WERI-Rb-1 (cell line): ENCODE data around the gene NDUFA6.

Source experiments
- DNase-seq: peaks from one replicate; pipeline ENCODE4 v3.0.0-alpha.2; 2020
- H3K27ac ChIP-seq: fragments of 250-450 bp; sonication (Bioruptor Pico); 2 replicates; pipeline ENCODE4 v1.5.1; 2020; ENCODE audit warnings: mild to moderate bottlenecking, moderate library complexity
- H3K27me3 ChIP-seq: fragments of 250-450 bp; sonication (Bioruptor Pico); 2 replicates; pipeline ENCODE4 v1.5.1; 2021; ENCODE audit warnings: mild to moderate bottlenecking, low read depth, moderate library complexity; ENCODE audit not compliant: insufficient read depth, severe bottlenecking
- H3K36me3 ChIP-seq: fragments of 250-450 bp; sonication (Bioruptor Pico); 2 replicates; pipeline ENCODE4 v1.5.1; 2020; ENCODE audit warnings: mild to moderate bottlenecking, moderate library complexity
- H3K4me3 ChIP-seq: 2 replicates; pipeline ENCODE4 v1.5.1; 2011; ENCODE audit warnings: low read depth, mild to moderate bottlenecking, control low read depth, low read length
- H3K9me3 ChIP-seq: fragments of 250-450 bp; sonication (Bioruptor Pico); 2 replicates; pipeline ENCODE4 v1.5.1; 2021; ENCODE audit warnings: mild to moderate bottlenecking, moderate library complexity; ENCODE audit not compliant: severe bottlenecking
- CTCF ChIP-seq: IDR thresholded peaks from 2 replicates; pipeline ENCODE4 v1.5.1; 2011; ENCODE audit warnings: low read depth, mild to moderate bottlenecking, control low read depth, inconsistent platforms, low read length

Gene NDUFA6

DNA sequence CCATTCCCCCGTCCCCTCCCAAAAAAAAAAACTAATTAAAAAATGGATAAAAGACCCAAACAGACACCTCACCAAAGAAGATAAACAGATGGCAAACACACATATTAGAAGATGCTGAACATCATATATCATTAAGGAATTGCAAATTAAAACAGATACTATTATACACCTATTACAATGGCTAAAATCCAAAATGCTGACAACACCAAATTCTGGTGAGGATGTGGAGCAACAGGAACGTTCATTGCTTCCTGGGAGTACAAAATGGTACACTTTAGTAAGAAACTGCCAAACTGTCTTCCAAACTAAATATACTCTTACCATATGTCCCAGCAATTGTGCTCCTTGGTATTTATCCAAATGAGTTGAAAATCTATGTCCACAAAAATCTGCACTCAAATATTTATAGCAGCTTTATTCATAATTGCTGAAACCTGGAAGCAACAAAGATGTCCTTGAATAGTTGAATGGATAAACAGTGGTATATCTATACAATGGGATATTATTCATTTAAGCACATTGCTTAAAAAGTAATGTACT, 39.9 kb downstream of the NDUFA6 start:
- DNase-seq, result no peak
- Histone ChIP-seq H3K27me3 (no peaks in the 10 kb centered on the region), H3K9me3 (no peaks in the 10 kb centered on the region), H3K36me3 (no peaks in the 10 kb centered on the region), H3K4me3 (no peak overlapping the region), H3K27ac (no peak overlapping the region)
- TF ChIP-seq CTCF, result no peak

DNA sequence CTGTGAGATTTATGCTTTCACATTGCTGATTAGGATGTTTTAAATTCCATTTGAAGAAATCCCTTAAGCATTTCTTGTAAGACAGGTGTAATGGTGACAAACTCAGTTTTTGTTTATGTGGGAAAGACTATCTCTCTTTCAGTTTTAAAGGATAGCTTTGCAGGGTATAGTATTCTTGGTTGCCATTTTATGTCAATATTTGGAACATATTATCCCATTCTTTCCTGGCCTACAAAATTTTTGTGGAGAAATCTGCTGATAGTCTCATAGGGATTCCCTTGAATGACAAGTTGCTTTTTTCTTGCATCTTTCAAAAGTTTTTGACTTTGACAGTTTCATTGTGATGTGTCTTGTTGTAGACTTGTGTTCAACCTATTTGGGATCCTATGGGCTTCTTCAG, 48.8 kb downstream of the NDUFA6 start:
- no peak overlapping the region for H3K27ac ChIP-seq
- no peak overlapping the region for H3K4me3 ChIP-seq
- H3K36me3 ChIP-seq, result no peaks in the 10 kb centered on the region
- no peak for DNase-seq
- H3K27me3 ChIP-seq, result no peaks in the 10 kb centered on the region
- peaks cover 7% of the 10 kb centered on the region for H3K9me3 ChIP-seq
- no peak for TF ChIP-seq CTCF

- no peak for TF ChIP-seq CTCF
- Histone ChIP-seq H3K9me3 (peaks cover 7% of the 10 kb centered on the region), H3K27ac (no peak overlapping the region), H3K36me3 (no peaks in the 10 kb centered on the region), H3K27me3 (no peaks in the 10 kb centered on the region), H3K4me3 (no peak overlapping the region)
- DNase-seq, result no peak
These were observed 51.3 kb downstream of the NDUFA6 start for GRCh38 chr22:42039271-42039670.
